ENCODE results near the gene DCST1. TPM values are rescaled to one million over a fixed set of nuclear protein-coding genes. Genes with fewer than 3 reads are reported as not detected.

DCST1 gene
- total and polyA plus RNA-seq, 2 experiments from 2014 or later = 0.27 TPM; not detected in 1

- Histone ChIP-seq H3K27me3 (no peaks in the 10 kb centered on the region), H3K4me1 (ENCODE audit: low read depth) (peaks cover 14% of the 10 kb centered on the region), H3K27ac (peak overlapping the region; percentile 84), H3K36me3 (no peaks in the 10 kb centered on the region), H3K4me3 (no peak overlapping the region), H3K9me3 (ENCODE audit: low read depth) (no peaks in the 10 kb centered on the region)
- DNase-seq (ENCODE audit: low read depth in 1 of 2, low spot score in 1 of 2) = no peak
- TF ChIP-seq, protein P1, sequence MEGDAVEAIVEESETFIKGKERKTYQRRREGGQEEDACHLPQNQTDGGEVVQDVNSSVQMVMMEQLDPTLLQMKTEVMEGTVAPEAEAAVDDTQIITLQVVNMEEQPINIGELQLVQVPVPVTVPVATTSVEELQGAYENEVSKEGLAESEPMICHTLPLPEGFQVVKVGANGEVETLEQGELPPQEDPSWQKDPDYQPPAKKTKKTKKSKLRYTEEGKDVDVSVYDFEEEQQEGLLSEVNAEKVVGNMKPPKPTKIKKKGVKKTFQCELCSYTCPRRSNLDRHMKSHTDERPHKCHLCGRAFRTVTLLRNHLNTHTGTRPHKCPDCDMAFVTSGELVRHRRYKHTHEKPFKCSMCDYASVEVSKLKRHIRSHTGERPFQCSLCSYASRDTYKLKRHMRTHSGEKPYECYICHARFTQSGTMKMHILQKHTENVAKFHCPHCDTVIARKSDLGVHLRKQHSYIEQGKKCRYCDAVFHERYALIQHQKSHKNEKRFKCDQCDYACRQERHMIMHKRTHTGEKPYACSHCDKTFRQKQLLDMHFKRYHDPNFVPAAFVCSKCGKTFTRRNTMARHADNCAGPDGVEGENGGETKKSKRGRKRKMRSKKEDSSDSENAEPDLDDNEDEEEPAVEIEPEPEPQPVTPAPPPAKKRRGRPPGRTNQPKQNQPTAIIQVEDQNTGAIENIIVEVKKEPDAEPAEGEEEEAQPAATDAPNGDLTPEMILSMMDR (IDR thresholded peaks at IDR 0.05; ENCODE audit: low read depth, low read length) = no peak
Measured at GRCh38 chr1:155094622-155094948, 61.0 kb downstream of the DCST1 start.

DNA sequence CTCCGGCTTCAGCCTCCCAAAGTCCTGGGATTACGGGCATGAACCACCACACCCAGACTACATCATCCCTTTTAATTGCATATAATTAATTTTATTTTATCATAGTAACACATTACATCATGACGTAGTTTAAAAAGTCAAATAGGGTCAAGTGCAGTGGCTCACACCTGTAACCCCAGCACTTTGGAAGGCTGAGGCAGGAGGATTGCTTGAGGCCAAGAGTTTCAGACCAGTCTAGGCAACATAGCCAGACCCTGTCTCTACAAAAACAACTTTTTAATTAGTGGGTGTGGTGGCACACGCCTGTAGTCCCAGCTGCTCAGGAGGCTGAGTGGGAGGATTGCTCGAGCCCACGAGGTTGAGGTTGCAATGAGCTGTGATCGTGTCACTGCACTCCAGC lies 65.7 kb downstream of the DCST1 start:
- Histone ChIP-seq H3K27ac (no peak overlapping the region), H3K36me3 (no peaks in the 10 kb centered on the region)
- TF ChIP-seq, protein P1 (IDR thresholded peaks at IDR 0.05; ENCODE audit: low read depth, low read length) = no peak

More for the DNA sequence above, 65.7 kb downstream of the DCST1 start:
- no peak for DNase-seq (ENCODE audit: low read depth in 1 of 2, low spot score in 1 of 2)
- no peak overlapping the region for H3K4me3 ChIP-seq
- peaks cover 7% of the 10 kb centered on the region for H3K4me1 ChIP-seq (ENCODE audit: low read depth)
- H3K9me3 ChIP-seq (ENCODE audit: low read depth) = no peaks in the 10 kb centered on the region
- no peaks in the 10 kb centered on the region for H3K27me3 ChIP-seq

Other genes starting within 250 kb of the DCST1 start
- gene KCNN3, start 163.5 kb upstream of the DCST1 start, total RNA-seq = 0.81 and 1.5 TPM in 2 replicates
- 1.1 and 2.9 TPM in 2 replicates for gene KCNN3, start 163.5 kb upstream of the DCST1 start, polyA plus RNA-seq
- 20.1 and 23.8 TPM in 2 replicates for gene PMVK, start 97.1 kb upstream of the DCST1 start, total RNA-seq
- gene PMVK, start 97.1 kb upstream of the DCST1 start, polyA plus RNA-seq = 94.4 and 95.4 TPM in 2 replicates
- 155 and 161 TPM in 2 replicates for gene PBXIP1, start 77.7 kb upstream of the DCST1 start, total RNA-seq
- gene PBXIP1, start 77.7 kb upstream of the DCST1 start, polyA plus RNA-seq = 93.7 and 108 TPM in 2 replicates
- 45.6 and 48.0 TPM in 2 replicates for gene PYGO2, start 72.0 kb upstream of the DCST1 start, total RNA-seq
- gene PYGO2, start 72.0 kb upstream of the DCST1 start, polyA plus RNA-seq = 45.3 and 49.2 TPM in 2 replicates
- 80.0 and 80.3 TPM in 2 replicates for gene SHC1, start 63.1 kb upstream of the DCST1 start, total RNA-seq
- 66.8 and 70.7 TPM in 2 replicates for gene SHC1, start 63.1 kb upstream of the DCST1 start, polyA plus RNA-seq
- gene CKS1B, start 59.1 kb upstream of the DCST1 start, total RNA-seq = 52.9 and 96.5 TPM in 2 replicates
- 157 and 337 TPM in 2 replicates for gene CKS1B, start 59.1 kb upstream of the DCST1 start, polyA plus RNA-seq
- 34.3 and 39.7 TPM in 2 replicates for gene FLAD1, start 50.5 kb upstream of the DCST1 start, total RNA-seq
- gene FLAD1, start 50.5 kb upstream of the DCST1 start, polyA plus RNA-seq = 59.2 and 60.8 TPM in 2 replicates
- gene LENEP, start 40.2 kb upstream of the DCST1 start, total RNA-seq = not detected in 2 replicates
- 0.72 TPM in 1 of 2 replicates, not detected in the other for gene LENEP, start 40.2 kb upstream of the DCST1 start, polyA plus RNA-seq
- 25.5 and 25.6 TPM in 2 replicates for gene ZBTB7B, start 31.0 kb upstream of the DCST1 start, total RNA-seq
- 4.6 and 4.7 TPM in 2 replicates for gene ZBTB7B, start 31.0 kb upstream of the DCST1 start, polyA plus RNA-seq
- gene DCST2, start within 50 bp of the DCST1 start, total RNA-seq = 4.3 and 5.4 TPM in 2 replicates
- 1.1 and 3.8 TPM in 2 replicates for gene DCST2, start within 50 bp of the DCST1 start, polyA plus RNA-seq
- gene ADAM15, start 17.5 kb downstream of the DCST1 start, total RNA-seq = 19.5 and 23.0 TPM in 2 replicates
- 23.0 and 25.2 TPM in 2 replicates for gene ADAM15, start 17.5 kb downstream of the DCST1 start, polyA plus RNA-seq
- gene EFNA4, start 29.9 kb downstream of the DCST1 start, total RNA-seq = 29.2 and 36.0 TPM in 2 replicates
- 18.3 and 29.6 TPM in 2 replicates for gene EFNA4, start 29.9 kb downstream of the DCST1 start, polyA plus RNA-seq
- gene EFNA3, start 45.0 kb downstream of the DCST1 start, total RNA-seq = 26.3 and 31.9 TPM in 2 replicates
- 34.2 and 43.0 TPM in 2 replicates for gene EFNA3, start 45.0 kb downstream of the DCST1 start, polyA plus RNA-seq
- gene EFNA1, start 94.1 kb downstream of the DCST1 start, total RNA-seq = 39.1 and 43.1 TPM in 2 replicates
- gene EFNA1, start 94.1 kb downstream of the DCST1 start, polyA plus RNA-seq = 83.5 and 104 TPM in 2 replicates
- 18.4 and 20.9 TPM in 2 replicates for gene SLC50A1, start 102.0 kb downstream of the DCST1 start, total RNA-seq
- gene SLC50A1, start 102.0 kb downstream of the DCST1 start, polyA plus RNA-seq = 45.1 and 50.7 TPM in 2 replicates
- gene DPM3, start 106.7 kb downstream of the DCST1 start, total RNA-seq = 102 and 114 TPM in 2 replicates
- gene DPM3, start 106.7 kb downstream of the DCST1 start, polyA plus RNA-seq = 105 and 110 TPM in 2 replicates
- 122 and 124 TPM in 2 replicates for gene KRTCAP2, start 139.5 kb downstream of the DCST1 start, total RNA-seq
- gene KRTCAP2, start 139.5 kb downstream of the DCST1 start, polyA plus RNA-seq = 357 and 428 TPM in 2 replicates
- 3.6 and 5.4 TPM in 2 replicates for gene TRIM46, start 140.0 kb downstream of the DCST1 start, total RNA-seq
- gene TRIM46, start 140.0 kb downstream of the DCST1 start, polyA plus RNA-seq = 2.9 and 3.2 TPM in 2 replicates
- gene THBS3, start 174.1 kb downstream of the DCST1 start, total RNA-seq = 10.8 and 14.2 TPM in 2 replicates
- 9.4 and 15.1 TPM in 2 replicates for gene THBS3, start 174.1 kb downstream of the DCST1 start, polyA plus RNA-seq
- gene MTX1, start 174.9 kb downstream of the DCST1 start, total RNA-seq = 24.7 and 45.0 TPM in 2 replicates
- 31.9 and 50.2 TPM in 2 replicates for gene MTX1, start 174.9 kb downstream of the DCST1 start, polyA plus RNA-seq
- gene ENTREP3, start 221.7 kb downstream of the DCST1 start, total RNA-seq = 39.5 and 46.2 TPM in 2 replicates
- gene ENTREP3, start 221.7 kb downstream of the DCST1 start, polyA plus RNA-seq = 42.0 and 59.2 TPM in 2 replicates
- gene SCAMP3, start 228.5 kb downstream of the DCST1 start, total RNA-seq = 67.3 and 109 TPM in 2 replicates
- 100 and 172 TPM in 2 replicates for gene SCAMP3, start 228.5 kb downstream of the DCST1 start, polyA plus RNA-seq
- gene CLK2, start 239.7 kb downstream of the DCST1 start, total RNA-seq = 57.3 and 65.3 TPM in 2 replicates
- gene CLK2, start 239.7 kb downstream of the DCST1 start, polyA plus RNA-seq = 45.1 and 68.5 TPM in 2 replicates
- gene HCN3, start 243.6 kb downstream of the DCST1 start, total RNA-seq = 1.7 and 3.5 TPM in 2 replicates
- gene HCN3, start 243.6 kb downstream of the DCST1 start, polyA plus RNA-seq = 3.7 and 12.9 TPM in 2 replicates